OCI-LY7 (cell line): ENCODE measurements around the gene NSD2.

Source experiments
- EZH2phosphoT487 ChIP-seq: fragments of 200-600 bp; sonication (generic); IDR thresholded peaks from 2 replicates; pipeline ENCODE4 v1.6.1; 2018; ENCODE audit warnings: low read depth, borderline replicate concordance, mild to moderate bottlenecking, mixed run types, antibody characterized with exemption, low read length, moderate library complexity, mixed read lengths
- TF ChIP-seq, protein P1 (sequence below): fragments of 200-600 bp; sonication (generic); conservative IDR thresholded peaks from 2 replicates; pipeline ENCODE4 v1.5.1; 2014; ENCODE audit warnings: mild to moderate bottlenecking, antibody characterized with exemption, low read length, moderate library complexity, mixed read lengths

GRCh38 chr4:1964971-1965370 is 93.8 kb downstream of the NSD2 start:
- TF ChIP-seq, protein P1, sequence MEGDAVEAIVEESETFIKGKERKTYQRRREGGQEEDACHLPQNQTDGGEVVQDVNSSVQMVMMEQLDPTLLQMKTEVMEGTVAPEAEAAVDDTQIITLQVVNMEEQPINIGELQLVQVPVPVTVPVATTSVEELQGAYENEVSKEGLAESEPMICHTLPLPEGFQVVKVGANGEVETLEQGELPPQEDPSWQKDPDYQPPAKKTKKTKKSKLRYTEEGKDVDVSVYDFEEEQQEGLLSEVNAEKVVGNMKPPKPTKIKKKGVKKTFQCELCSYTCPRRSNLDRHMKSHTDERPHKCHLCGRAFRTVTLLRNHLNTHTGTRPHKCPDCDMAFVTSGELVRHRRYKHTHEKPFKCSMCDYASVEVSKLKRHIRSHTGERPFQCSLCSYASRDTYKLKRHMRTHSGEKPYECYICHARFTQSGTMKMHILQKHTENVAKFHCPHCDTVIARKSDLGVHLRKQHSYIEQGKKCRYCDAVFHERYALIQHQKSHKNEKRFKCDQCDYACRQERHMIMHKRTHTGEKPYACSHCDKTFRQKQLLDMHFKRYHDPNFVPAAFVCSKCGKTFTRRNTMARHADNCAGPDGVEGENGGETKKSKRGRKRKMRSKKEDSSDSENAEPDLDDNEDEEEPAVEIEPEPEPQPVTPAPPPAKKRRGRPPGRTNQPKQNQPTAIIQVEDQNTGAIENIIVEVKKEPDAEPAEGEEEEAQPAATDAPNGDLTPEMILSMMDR: no peak
- TF ChIP-seq EZH2phosphoT487: no peak
